Left ventricle myocardium inferior (tissue), 1 donor: ENCODE measurements around the gene RBM6. TPM values are rescaled to one million over a fixed set of nuclear protein-coding genes. Genes with fewer than 3 reads are reported as not detected.
"Not testable (repeated sequence)": the region's sequence is repeated elsewhere in the genome, so short reads cannot be mapped to it uniquely, and the experiment has no call there.

Experiments used
- DNase-seq: peaks from one replicate; pipeline ENCODE4 v3.0.0-alpha.2; 2020
- H3K27ac ChIP-seq: fragments of 200-600 bp; replicated peaks from 2 replicates; pipeline ENCODE4 v1.8.0; 2021
- H3K27me3 ChIP-seq: fragments of 200-600 bp; 2 replicates; pipeline ENCODE4 v1.8.0; 2021; ENCODE audit warnings: low read depth
- H3K36me3 ChIP-seq: fragments of 200-600 bp; 2 replicates; pipeline ENCODE4 v1.8.0; 2021
- H3K4me1 ChIP-seq: fragments of 200-600 bp; 2 replicates; pipeline ENCODE4 v1.8.0; 2021
- H3K4me3 ChIP-seq: fragments of 200-600 bp; 2 replicates; pipeline ENCODE4 v1.8.0; 2021; ENCODE audit warnings: mild to moderate bottlenecking, moderate library complexity
- H3K9me3 ChIP-seq: fragments of 200-600 bp; replicated peaks from 2 replicates; pipeline ENCODE4 v1.8.0; 2021
- CTCF ChIP-seq: fragments of 200-600 bp; IDR thresholded peaks from 2 replicates; pipeline ENCODE4 v1.8.0; 2021; ENCODE audit warnings: antibody characterized with exemption, mild to moderate bottlenecking, borderline replicate concordance
- intact Hi-C: fragments of 100-400 bp; cut with micrococcal nuclease; formaldehyde crosslinking; loops from one replicate; pipeline ENCODE4 v1.11.0; 2022
- total RNA-seq: library from RNA; stranded (reverse); fragmentation: NEBNext Ultra II Directional; extraction: Animal tissue kit (Norgen Biotek cat#: 25700); gene quantifications from one replicate; pipeline ENCODE4 v1.2.1, GENCODE V29; 2021
- donor health status: DM: no; HTN: yes; CAD: no; lungs with severe emphysema.

The RBM6 gene
- total RNA-seq, 1 donor from 2014 or later: 40.4 TPM

- no peaks in the 10 kb centered on the region for H3K4me1 ChIP-seq
- no peaks in the 10 kb centered on the region for H3K9me3 ChIP-seq
- TF ChIP-seq CTCF: no peak
- intact Hi-C loops: no loop called here
- H3K36me3 ChIP-seq: peaks cover 95% of the 10 kb centered on the region
- H3K27me3 ChIP-seq: no peaks in the 10 kb centered on the region
- H3K4me3 ChIP-seq: no peak overlapping the region
- H3K27ac ChIP-seq: no peak overlapping the region
- no peak for DNase-seq
Observed at GRCh38 chr3:50057756-50058155, 117.8 kb downstream of the RBM6 start.

DNA sequence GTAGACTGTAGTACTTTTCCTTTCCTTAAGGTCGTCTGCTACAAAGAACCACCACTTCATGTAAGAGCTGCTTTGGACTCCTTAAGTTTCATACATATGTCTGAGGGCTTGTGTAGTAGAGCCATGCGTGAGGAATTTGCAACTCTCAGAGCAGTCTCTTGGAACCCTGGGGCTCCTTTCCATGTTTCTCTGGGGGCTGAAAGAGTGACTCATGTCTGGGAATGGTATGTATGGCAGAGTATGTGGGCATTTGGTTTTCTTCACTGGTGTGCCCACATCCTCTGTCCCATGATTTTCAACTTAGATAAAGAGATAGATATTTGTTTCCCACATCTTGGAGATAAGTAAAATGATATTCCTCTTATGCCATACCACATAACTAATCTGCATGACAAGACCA is 128.2 kb downstream of the RBM6 start:
- no peak for TF ChIP-seq CTCF
- H3K4me3 ChIP-seq: no peak overlapping the region
- intact Hi-C loops: no loop called here
- no peaks in the 10 kb centered on the region for H3K27me3 ChIP-seq
- no peaks in the 10 kb centered on the region for H3K9me3 ChIP-seq
- H3K36me3 ChIP-seq: peaks cover 100% of the 10 kb centered on the region
- no peaks in the 10 kb centered on the region for H3K4me1 ChIP-seq
- H3K27ac ChIP-seq: no peak overlapping the region
- DNase-seq: no peak

GRCh38 chr3:50078091-50078490 is 138.1 kb downstream of the RBM6 start:
- no peaks in the 10 kb centered on the region for H3K9me3 ChIP-seq
- intact Hi-C loops: no loop called here
- no peak overlapping the region for H3K4me3 ChIP-seq
- no peaks in the 10 kb centered on the region for H3K4me1 ChIP-seq
- TF ChIP-seq CTCF: no peak
- DNase-seq: no peak
- H3K27me3 ChIP-seq: no peaks in the 10 kb centered on the region
- H3K27ac ChIP-seq: no peak overlapping the region
- peaks cover 48% of the 10 kb centered on the region for H3K36me3 ChIP-seq

DNA sequence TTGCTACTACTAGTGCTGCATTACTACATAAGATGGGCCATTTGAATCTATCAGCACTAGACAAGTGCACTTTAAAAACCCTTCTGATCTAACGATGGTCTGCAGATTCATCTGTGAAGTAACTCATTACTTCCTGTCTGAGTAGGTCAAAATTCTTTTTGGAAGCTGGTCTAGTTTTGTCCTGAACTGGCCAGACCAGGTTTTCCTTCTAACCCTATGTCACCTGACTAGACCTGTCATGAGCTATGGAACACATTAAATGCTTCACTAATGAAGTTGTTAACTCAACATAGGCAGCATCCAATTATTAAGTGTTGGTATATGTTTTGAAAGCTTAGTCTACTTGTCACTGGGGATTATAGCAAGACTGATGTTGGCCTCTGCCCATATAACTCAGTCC is 138.7 kb downstream of the RBM6 start:
- Histone ChIP-seq H3K4me3 (no peak overlapping the region), H3K9me3 (no peaks in the 10 kb centered on the region), H3K36me3 (peaks cover 43% of the 10 kb centered on the region), H3K4me1 (no peaks in the 10 kb centered on the region), H3K27ac (no peak overlapping the region), H3K27me3 (no peaks in the 10 kb centered on the region)
- DNase-seq: no peak
- no peak for TF ChIP-seq CTCF
- intact Hi-C loops: no loop called here

GRCh38 chr3:50084951-50085350 is 145.0 kb downstream of the RBM6 start:
- H3K9me3 ChIP-seq, H3K27ac ChIP-seq, H3K36me3 ChIP-seq, DNase-seq, H3K4me3 ChIP-seq, intact Hi-C loops, H3K27me3 ChIP-seq: not testable (repeated sequence)
- peaks cover 16% of the 10 kb centered on the region for H3K4me1 ChIP-seq

DNA sequence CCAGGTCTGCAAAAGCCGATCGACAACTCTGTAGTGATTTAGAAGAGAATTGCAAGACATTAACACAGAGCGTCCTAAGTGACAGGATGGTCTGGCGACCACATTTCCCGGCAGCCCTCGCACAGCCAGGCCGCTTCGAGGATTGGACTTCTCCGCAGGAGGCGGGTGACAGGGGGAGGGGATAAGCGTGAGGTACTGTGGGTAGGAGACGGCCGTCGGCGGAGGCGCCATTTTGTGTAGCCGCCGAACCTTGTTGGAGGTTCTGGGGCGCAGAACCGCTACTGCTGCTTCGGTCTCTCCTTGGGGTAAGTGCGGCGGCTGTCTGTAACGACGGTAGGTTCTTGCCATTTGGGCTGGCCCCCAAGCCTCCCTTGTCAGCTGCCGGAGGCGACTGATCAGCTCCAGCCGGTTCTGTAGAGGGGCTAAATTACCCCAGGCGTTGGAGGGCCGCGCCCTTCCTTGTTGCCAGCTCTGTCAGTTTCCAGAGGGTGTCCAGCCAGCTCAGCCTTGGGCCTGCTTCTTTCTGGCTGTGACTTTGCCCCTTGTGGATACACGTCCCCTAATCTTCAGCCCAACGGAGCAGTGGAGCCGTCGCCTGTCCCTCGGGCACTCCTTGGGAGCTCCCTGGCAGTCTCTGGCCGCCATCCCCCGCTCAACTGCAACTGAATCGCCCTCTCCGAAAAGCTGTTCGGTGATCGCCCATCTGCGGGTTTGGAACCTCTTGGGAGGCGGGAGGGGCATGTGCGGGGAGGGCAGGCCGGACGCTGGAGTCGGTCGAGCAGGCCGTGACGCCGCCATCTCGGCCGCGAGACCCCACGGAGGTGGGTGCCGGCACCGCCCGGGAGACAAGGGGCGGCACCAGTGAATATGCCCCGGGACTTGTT is 149.0 kb downstream of the RBM6 start, which contains the start of gene RBM5:
TSS of gene RBM5 (plus strand) at position 195 of the 884 bp plus-strand sequence. CDS start 1,516 bp downstream, outside the sequence.
- no peaks in the 10 kb centered on the region for H3K27me3 ChIP-seq
- peak within 1 kb of the TSS; percentile 97 for H3K4me3 ChIP-seq
- intact Hi-C loops: no loop called here
- H3K27ac ChIP-seq: peak within 1 kb of the TSS; percentile 96
- peak; percentile 93 for DNase-seq
- peaks cover 43% of the 10 kb centered on the region for H3K4me1 ChIP-seq
- no peaks in the 10 kb centered on the region for H3K9me3 ChIP-seq
- no peak for TF ChIP-seq CTCF
- peaks cover 37% of the 10 kb centered on the region for H3K36me3 ChIP-seq
